Measurements from ENCODE around the gene ZCCHC7. TPM values are rescaled to one million over a fixed set of nuclear protein-coding genes. Genes with fewer than 3 reads are reported as not detected.

Gene ZCCHC7
- total and polyA plus RNA-seq, 2 of the 8 experiments (the other 6 are each of a cell fraction or from before 2014, with no cell fraction given) = 12.2 to 27.5 TPM

GRCh38 chr9:37337301-37337890 lies 217.0 kb downstream of the ZCCHC7 start:
- Histone ChIP-seq H3K36me3 (ENCODE audit: control insufficient read depth in 2 of 4, insufficient read depth in 4 of 4, low read length in 3 of 4) (no peaks in the 10 kb centered on the region), H3K18ac (ENCODE audit: extremely low read depth, low read length) (no peak overlapping the region), H3K4ac (replicated peaks; ENCODE audit: insufficient read length, low read depth, low read length) (no peak overlapping the region), H3K56ac (replicated peaks; ENCODE audit: insufficient read length, low read depth, low read length) (no peak overlapping the region), H3K27me3 (replicated peaks in 1 of 4; ENCODE audit: control insufficient read depth in 3 of 4, extremely low read depth in 1 of 4, insufficient read depth in 3 of 4, low read length in 3 of 4) (no peaks in the 10 kb centered on the region), H3K23ac (ENCODE audit: insufficient read length) (no peak overlapping the region), H3K27ac (ENCODE audit: low read depth, low read length) (no peak overlapping the region), H2BK120ac (replicated peaks; ENCODE audit: low read depth, low read length) (no peak overlapping the region), H4K20me1 (replicated peaks in 1 of 2; ENCODE audit: control insufficient read depth in 1 of 2, insufficient read depth in 2 of 2, low read length in 2 of 2) (peaks cover 1 to 2% of the 10 kb centered on the region in 2 experiments), H4K5ac (ENCODE audit: insufficient read length, low read depth, low read length) (no peak overlapping the region), H3K9me3 (ENCODE audit: insufficient read depth in 2 of 2, low read depth in 1 of 2, low read length in 1 of 2) (no peaks in the 10 kb centered on the region), H3K4me2 (ENCODE audit: insufficient read depth in 1 of 2, low read depth in 2 of 2, low read length in 2 of 2) (no peak overlapping the region), H2AK5ac (ENCODE audit: low read depth, low read length) (no peak overlapping the region), H3K4me1 (replicated peaks in 1 of 4; ENCODE audit: control insufficient read depth in 3 of 4, insufficient read depth in 4 of 4, low read length in 3 of 4) (peaks cover 0 to 21% (median 10%) of the 10 kb centered on the region in 4 experiments; a peak in 6 of 7 replicates), H3K79me1 (ENCODE audit: low read depth, low read length) (no peaks in the 10 kb centered on the region), H2BK5ac (ENCODE audit: low read depth, low read length) (no peak overlapping the region), H2AFZ (ENCODE audit: low read length) (no peak overlapping the region), H4K8ac (ENCODE audit: extremely low read depth, insufficient read depth, low read length) (no peak overlapping the region; the same call in 1 of the 2 replicates), H3K14ac (ENCODE audit: insufficient read length) (no peak overlapping the region), H3K9ac (replicated peaks in 1 of 4; ENCODE audit: extremely low read depth in 1 of 4, low read depth in 3 of 4, low read length in 3 of 4) (no peak overlapping the region), H2BK12ac (ENCODE audit: low read depth, low read length) (no peak overlapping the region), H2BK20ac (ENCODE audit: low read length) (no peak overlapping the region), H4K91ac (replicated peaks; ENCODE audit: insufficient read length, low read length) (no peak overlapping the region), H3K4me3 (ENCODE audit: extremely low read depth in 1 of 4, insufficient read depth in 2 of 4, low read depth in 3 of 4, low read length in 4 of 4) (no peak overlapping the region), H3K79me2 (ENCODE audit: control insufficient read depth in 1 of 2, insufficient read depth in 2 of 2, low read length in 2 of 2) (no peaks in the 10 kb centered on the region), H3K23me2 (ENCODE audit: low read depth, low read length) (no peaks in the 10 kb centered on the region; the same call in 1 of the 2 replicates), H2BK15ac (ENCODE audit: low read length) (no peak overlapping the region)
- ChIA-PET CTCF (ENCODE audit: partially characterized antibody) (interaction anchor here (0.8 to 1.1 kb wide), 3 partner anchors 9 to 568 kb away, joined by 3 read pairs; no protein-coding TSS in a partner anchor), POLR2A (ENCODE audit: partially characterized antibody) (no interaction called here)
- FAIRE-seq = no peak
- DNase-seq (ENCODE audit: low read depth in 1 of 2, low spot score in 2 of 2) = no peak
- 65% methylated on average over 7 of the region's 7 CpGs; no CpG with 5 or more reads in 1 of the 2 experiments for WGBS, 2 experiments (ENCODE audit: extremely low coverage in 1 of 2, insufficient coverage in 1 of 2, insufficient read length in 1 of 2, insufficient replicate concordance in 2 of 2, low coverage in 1 of 2, low lambda C conversion rate in 2 of 2, missing lambda C conversion rate in 1 of 2)
- TF ChIP-seq SUZ12 (IDR thresholded peaks at IDR 0.05; ENCODE audit: low read length) (no peak), TBP (IDR thresholded peaks at IDR 0.05; ENCODE audit: low read depth, low read length) (no peak), SAP30 (IDR thresholded peaks at IDR 0.05; ENCODE audit: insufficient read depth, insufficient replicate concordance, low read length) (no peak), HDAC2 (IDR thresholded peaks at IDR 0.05; ENCODE audit: borderline replicate concordance in 1 of 2, low read depth in 2 of 2, low read length in 2 of 2) (no peak), BACH1 (IDR thresholded peaks at IDR 0.05; ENCODE audit: low read length) (no peak), CBX8 (IDR thresholded peaks at IDR 0.05; ENCODE audit: borderline replicate concordance, low read depth, low read length) (no peak), RAD21 (IDR thresholded peaks at IDR 0.05 in 1 of 2, conservative IDR thresholded peaks at IDR 0.05 in 1 of 2; ENCODE audit: low read depth in 2 of 2, low read length in 2 of 2) (no peak), GTF2F1 (IDR thresholded peaks at IDR 0.05; ENCODE audit: borderline replicate concordance, low read depth, low read length) (no peak), BRCA1 (IDR thresholded peaks at IDR 0.05; ENCODE audit: low read depth, low read length) (no peak), ATF2 (IDR thresholded peaks at IDR 0.05; ENCODE audit: low read length) (no peak)
